GM19455 (cell line): Measurements from ENCODE around the gene CBARP.

ENCODE experiments used
- ATAC-seq: cut with Tn5 transposase; IDR thresholded peaks from one replicate; pipeline ENCODE4 v1.9.1; 2021; ENCODE audit not compliant: unreplicated experiment

The CBARP gene

DNA sequence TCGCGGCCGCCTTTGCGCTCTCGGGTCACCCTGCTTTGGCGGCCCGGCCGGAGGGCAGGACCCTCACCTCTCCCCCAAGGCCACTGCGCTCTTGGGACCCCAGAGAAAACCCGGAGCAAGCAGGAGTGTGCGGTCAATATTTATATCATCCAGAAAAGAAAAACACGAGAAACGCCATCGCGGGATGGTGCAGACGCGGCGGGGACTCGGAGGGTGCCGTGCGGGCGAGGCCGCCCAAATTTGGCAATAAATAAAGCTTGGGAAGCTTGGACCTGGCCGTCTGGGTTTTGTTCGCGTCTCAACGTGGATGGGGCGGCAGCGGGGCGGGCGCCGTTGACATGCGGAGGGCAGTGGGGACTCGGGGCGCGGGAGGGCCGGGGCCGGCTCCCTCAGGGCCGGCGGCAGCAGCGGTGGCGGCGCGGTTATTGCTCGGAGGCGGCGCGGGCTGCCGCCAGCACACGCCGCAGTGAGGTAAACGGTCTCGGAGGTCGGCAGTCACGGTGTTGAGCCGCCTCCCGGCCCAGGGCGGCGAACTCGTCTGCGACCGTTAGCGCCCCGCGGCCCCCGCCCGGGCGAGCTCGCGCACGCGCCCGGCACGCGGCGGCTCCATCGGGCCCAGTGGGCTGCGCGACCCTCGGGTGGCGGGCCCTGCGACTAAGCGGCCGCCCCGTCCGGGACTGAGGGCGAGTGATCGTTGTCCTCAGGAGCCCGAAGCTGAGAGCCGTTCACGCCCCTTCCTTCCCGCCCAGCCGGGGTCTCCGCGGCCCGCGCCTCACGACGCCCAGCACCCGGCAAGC, 9.4 kb downstream of the CBARP start:
- no peak for ATAC-seq

DNA sequence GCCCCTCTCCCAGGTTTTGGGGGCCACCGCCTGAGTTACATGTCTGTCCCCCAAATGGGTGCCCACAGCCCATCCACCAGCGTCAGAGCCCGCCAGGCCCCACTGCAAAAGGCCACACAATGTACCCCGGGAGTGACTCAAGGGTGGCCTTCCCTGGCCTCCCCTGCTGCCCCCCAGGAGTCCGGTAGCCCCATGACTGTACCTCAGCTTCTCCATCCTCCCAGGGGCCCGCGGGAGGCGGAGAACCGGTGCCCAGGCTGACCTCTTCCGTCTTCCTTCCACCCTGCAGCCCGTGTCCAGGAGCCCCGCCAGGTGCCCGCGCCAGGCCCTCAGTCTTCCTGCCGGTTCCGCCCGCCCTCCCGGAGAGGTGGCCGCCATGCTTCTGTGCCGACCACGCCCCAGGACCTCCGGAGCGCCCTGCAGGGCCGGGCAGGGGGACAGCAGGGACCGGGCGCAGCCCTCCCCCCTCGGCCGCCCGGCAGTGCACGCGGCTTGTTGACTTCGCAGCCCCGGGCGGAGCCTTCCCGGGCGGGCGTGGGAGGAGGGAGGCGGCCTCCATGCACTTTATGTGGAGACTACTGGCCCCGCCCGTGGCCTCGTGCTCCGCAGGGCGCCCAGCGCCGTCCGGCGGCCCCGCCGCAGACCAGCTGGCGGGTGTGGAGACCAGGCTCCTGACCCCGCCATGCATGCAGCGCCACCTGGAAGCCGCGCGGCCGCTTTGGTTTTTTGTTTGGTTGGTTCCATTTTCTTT, 10.3 kb downstream of the CBARP start:
- ATAC-seq: no peak

DNA sequence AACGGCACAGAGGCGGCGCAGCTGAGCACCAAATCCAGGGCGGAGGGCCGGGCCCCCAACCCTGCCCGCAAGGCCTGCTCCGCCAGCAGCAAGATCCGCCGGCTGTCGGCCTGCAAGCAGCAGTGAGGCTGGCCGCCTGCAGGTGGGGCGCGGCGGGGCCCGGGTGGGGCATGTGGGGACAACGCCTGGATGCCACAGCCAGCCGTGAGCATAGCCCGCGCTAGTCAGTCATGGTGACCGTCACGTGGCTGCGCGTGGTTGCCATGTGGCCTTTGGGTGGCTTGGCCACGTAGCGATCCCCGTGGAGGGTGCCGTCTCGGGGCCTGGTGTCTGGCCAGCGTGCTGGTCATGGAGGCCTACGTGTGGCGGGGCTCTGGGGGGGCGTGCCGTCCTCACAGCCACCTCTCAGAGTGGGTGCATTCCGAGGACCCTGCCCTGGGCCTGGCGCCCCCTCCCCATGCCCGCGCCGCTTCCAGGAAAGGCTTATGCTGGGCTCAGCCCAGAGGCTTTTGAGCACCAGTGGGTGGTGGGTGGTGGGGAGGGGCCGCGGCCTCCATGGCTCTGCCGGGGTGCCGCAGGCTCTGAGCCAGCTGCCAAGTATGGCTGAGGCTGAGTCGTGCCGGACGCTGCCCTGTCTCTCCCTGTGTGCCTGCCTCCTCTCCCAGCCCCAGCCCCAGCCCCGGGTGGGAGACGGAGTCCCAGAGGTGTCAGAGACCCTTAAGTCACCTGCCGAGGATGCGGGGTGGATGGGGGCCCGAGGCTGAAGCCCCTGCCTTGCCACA, 11.1 kb downstream of the CBARP start:
- no peak for ATAC-seq

DNA sequence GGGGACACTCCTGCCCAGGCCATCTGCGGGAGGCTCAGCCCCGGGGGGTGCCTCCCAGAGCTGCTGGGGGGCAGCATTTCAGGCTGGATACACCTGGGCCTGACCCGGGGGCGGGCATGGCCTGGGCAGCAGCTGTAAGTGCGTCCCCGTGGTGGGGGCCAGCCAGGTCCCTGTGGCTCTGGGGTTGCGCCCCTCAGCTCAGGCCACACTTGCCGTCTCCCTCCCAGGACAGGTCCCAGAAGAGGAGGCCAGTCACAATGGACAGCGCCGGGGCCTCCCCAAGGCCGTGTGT, 11.6 kb downstream of the CBARP start:
- no peak for ATAC-seq

DNA sequence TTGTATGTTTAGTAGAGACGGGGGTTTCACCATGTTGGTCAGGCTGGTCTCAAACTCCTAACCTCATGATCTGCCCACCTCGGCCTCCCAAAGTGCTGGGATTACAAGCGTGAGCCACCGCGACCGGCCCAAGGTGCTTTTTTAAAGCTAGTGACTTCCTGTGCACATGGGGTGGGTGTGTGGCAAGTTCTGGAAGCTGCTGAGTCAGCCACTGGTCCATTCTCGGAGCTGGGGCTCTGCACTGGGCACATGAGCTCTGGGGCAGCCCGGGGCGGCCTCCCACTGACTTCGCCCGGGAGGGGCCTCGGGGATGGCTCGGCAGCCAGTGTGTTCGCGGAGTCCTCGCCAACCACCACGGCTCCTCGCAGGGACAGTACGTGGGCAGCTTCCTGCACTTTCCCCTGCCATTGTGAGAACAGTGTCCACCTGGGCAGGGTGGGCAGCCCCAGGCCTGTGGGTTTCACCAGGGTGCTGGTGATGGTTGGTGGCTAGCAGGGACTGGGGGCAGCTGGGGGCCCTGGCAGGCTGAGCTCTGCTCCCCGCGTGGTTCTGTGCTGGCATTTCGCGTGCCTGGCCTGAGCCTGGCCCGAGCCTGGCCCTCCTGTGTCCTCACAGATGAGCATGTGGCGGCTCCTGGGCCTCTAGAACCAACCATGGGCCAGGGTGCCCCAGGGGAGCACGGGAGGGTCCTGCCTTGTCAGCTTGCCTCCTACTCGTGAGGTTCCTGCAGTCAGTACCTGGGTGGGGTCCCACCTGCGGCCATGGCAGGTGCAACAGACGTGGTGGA, 12.2 kb downstream of the CBARP start:
- ATAC-seq: no peak

DNA sequence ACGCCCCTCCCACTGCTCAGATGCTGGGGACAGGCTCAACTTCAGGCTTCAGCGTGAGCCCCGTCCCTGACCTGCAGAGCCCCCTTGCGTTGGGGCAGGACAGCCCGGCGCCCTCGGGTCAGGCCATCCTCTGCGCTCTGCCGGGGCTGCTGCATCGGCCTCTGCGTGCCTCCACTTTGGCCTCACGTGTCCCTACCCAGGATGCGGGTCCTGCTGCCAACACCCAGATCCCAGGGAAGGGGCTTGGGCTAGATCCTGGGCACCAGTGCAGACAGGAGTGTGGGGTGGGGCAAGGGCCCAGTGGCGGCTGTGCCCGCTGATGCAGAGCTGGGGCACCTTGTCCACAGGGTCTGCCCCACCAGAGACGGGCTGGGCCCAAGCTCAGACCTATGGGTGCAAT, 13.0 kb downstream of the CBARP start:
- no peak for ATAC-seq

DNA sequence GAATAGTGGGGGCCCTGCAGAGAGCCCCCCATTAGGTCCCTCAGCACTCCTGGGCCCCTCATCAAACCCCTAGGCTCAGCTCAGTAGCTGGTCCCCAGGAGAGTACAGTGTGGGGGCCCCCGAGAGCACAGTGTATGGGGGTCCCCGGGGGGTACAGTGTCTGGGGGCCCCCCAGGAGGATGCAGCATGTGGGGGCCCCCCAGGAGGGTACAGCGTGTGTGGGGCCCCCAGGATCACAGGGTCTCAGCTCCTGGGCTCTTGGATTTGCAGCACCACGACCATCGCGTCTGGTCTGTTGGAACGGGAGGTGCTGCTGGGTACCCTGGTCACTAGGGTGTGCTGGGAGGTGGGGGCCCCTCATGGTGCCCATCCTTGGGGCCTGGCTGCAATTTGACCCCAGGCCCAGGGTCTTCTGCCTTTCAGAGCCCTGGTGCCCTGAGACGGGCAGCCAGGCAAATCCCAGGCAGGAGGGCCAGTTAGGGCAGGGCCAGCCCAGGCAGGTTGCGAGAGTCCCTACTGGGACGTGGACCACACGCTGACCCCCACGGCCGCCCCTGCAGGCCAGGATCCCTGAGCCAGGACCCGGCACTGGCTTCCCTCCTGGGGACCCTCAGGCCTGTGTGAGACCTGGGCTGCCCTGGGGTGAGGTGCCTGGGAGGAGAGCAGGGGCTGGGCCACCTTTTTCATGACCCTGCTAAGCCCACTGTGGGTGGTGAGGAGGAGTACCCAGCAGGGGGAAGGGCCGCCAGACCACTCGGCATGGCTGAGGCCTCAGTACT, 13.6 kb downstream of the CBARP start:
- no peak for ATAC-seq

DNA sequence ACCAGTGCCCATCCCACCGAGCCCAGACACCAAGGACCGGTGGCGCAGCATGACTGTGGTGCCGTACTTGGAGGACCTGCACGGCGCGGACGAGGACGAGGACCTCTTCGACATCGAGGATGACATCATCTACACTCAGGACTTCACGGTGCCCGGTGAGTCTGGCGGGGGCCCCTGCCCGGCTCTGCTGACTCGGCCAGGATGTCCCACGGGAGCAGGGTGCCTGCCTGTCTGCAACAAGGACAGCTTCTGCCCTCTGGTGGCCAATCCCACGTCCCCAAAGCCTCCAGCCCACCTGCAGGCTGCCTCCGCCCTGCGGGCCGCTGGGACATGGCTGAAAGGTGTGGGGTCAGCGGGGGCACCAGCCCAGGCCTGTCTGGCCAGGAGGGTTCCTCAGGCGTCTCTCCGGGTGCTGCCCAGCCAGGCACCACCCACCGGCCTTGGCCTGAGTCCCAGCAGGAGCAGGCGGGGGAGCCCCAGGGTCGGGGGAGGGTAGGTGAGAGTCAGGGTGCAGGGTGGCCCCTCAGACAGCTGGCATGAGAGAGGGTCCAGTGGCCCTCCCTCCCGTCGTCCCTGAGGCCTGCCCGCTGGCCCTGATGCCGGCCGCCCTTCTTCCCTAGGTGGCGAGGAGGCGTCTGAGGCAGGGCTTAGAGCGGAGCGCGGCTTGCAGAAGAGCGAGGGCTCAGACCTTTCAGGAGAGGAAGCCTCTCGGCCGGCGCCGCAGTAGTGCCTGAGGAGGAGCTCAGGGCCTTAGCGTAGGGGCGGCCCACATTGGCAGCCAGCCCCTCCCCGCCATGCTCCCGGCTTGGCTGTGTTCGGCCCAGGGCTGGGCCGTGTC, 14.6 kb downstream of the CBARP start:
- ATAC-seq: no peak

DNA sequence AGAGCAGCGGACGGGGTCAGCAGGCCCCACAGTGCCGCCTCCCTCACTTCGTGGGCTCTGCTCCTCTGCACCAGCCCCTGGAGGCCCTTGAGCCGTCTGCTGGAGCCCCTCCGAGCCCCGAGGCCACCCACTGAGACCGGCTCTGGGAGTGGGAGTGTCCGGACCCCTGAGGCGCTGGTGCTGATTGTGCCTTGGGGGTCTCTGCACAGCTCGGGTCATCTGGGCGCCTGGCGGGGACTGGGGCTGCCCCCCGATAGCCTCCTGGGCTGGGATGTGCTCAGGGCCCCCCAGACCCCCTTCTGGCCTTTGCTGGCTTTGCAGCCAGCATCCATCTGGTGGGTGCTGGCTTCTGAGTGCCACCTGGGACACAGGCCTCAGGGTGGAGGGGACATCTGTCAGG, 15.4 kb downstream of the CBARP start:
- no peak for ATAC-seq

DNA sequence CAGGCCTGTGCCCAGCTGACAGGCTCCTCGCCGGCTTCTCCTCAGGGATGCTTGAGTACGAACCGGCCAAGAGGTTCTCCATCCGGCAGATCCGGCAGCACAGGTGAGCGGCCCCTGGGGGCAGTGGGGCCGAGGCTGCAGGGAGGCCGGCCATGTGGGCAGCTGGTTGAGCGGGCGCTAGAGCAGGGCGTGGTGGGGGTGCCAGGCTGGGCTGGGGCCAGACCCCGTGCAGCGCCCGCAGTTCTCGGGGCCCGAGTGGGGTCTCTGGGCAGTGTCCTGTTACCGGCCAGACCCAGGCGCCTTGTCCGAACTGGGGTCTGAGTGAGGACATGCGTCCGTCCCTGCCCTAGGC, 15.9 kb downstream of the CBARP start:
- ATAC-seq: no peak

DNA sequence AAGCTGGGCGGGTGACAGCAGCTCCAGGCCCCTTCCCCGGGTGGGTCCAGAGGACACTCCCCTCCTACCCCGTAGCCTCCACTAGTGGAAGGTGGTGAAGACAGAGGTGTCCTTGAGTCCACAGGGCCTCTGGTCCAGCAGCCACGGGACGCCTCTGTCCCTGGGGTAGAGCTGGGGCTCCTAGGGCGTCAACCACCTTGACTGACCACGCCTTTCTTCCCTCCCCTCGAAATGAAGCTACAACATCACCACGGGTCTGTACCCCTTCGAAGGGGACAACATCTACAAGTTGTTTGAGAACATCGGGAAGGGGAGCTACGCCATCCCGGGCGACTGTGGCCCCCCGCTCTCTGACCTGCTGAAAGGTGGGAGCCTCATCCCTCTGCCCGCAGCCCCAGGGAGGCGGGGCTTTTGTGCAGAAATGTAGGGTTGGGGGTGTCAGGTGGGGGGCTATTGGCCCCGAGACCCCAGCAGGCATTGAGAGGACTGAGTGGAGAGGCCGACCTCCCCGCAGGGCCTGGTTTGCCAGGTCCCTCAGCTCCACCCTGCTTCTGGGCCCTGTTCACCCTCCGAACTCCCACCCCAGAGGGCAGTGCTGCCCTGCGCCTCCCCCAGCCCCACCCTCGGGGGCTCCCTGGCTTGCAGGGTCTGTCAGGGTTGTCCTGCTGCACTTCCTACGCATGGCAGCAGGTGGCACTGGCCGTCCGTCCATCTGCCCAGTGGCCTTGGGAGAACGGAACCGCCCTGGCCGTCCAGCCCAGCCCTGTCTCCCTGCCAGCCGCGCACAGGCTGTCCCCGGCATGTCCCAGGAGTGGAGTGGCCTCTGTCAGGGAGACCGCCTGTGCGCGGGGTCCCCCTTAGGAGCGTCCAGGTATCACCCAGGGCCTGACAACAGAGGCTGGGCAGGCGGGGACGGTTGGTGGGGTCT, 16.6 kb downstream of the CBARP start:
- no peak for ATAC-seq

DNA sequence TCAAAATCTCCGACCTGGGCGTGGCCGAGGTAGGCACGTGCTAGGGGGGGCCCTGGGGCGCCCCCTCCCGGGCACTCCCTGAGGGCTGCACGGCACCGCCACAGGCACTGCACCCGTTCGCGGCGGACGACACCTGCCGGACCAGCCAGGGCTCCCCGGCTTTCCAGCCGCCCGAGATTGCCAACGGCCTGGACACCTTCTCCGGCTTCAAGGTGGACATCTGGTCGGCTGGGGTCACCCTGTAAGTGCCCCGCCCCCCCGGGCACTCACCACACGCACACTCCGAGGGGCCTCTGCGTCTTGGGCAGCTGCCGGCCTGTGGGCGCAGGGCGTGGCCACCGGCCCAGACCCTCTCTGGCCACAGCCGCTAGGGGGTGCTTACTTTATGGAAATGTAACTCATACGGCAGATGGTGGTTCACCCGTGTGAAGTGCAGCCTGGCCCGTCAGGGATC, 17.3 kb downstream of the CBARP start:
- ATAC-seq: no peak

DNA sequence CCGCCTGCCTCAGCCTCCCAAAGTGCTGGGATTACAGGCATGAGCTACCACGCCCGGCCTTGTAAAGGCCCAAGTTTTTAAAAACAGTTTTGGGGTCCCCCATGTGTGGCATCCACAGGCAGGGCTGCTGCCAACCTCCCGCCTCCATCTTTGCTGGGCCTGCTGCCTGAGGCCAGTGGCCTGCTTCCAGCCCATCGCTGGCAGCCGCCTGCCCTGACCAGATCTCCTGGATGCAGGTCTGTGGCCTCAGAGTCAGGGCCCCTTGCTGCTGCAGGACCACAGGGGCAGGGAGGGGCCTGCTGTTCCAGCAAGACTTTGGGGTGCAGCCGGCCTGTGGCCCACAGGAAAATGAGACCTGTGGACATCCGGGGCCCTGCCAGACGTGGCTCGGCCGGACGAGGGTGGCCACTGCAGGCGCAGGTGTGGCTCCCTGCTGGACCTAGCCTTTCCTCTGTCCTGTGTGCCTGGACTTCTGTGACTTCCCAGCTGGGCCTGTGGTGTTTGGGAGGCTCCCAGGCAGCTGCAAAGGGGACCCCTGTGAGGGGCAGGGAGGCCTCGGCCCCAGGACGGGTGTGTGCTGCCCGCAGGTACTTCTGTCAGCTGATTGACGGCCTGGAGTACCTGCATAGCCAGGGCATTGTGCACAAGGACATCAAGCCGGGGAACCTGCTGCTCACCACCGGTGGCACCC, 17.9 kb downstream of the CBARP start:
- ATAC-seq: no peak

DNA sequence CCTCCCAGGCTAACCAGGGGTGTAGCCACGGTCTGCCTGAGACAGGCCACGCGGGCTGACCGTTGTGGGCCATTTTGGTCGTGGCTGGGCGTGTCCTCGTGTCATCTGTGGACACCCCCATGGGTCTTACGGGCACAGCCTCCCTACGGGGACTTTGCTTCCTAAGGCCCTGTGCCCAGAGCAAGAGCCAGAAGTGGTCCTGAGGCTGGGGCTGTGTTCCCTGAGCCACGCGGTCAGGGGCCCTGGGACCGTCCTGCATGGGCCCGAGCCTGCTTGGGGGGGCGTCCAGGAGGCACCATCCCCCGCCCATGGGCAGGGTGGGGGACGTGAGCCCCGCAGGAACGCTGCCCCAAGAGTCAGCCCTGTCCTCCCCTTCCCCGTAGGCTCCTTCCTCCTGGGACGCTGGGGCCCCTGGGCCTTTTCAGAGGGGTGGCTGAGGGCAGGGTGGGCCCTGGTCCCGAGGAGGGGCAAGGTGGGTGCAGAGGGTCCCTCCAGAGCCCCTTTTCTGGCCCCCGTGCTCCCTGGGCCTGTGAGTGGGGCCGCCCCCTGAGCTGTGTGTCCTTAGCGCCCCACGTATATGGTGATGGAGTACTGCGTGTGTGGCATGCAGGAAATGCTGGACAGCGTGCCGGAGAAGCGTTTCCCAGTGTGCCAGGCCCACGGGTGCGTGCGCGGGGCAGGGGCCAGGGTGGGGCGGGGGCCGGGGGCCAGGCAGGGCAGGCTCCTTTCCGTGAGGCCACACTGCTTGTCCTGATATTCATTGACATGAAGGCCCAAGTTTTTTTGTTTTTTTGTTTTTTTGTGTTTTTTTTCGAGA, 18.8 kb downstream of the CBARP start:
- ATAC-seq: no peak

DNA sequence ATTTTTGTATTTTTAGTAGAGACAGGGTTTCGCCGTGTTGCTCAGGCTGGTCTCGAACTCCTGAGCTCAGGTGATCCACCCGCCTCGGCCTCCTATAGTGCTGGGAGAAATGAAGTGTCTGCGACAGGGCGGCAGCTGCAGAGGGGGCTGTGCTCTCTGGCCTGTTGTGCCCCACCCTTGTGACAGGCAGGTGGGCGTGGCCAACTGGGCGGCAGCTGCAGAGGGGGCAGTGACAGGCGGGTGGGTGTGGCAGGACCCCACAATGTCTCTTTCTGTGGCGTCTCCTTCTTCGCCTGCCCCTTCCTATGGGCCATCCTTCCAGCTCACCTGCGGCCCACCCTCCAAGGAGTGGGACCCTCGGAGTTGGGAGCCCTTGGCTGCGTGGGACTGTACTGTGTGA, 20.4 kb downstream of the CBARP start:
- ATAC-seq: no peak

DNA sequence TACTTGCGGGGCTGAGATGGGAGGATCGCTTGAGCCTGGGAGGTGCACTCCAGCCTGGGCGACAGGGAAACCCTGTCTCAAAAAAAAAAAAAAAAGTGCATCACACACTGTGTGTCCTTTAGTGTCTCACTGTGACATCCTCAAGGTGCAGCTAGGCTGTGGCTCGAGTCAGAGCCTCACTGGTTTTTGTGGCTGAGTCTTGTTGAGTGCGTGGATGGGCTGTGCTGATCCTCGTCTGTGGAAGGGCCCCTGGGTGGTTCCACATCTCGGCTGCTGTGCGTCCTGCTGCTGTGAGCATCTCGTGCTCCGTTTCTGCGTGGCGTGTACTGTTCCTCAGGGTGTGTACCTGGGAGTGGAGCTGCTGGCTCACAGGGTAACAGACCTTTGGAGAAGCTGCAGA, 21.0 kb downstream of the CBARP start:
- ATAC-seq: no peak
